Transverse colon (tissue), 4 donors: ENCODE data around the gene GNG7. TPM values are rescaled to one million over a fixed set of nuclear protein-coding genes. Genes with fewer than 3 reads are reported as not detected.
A peak's percentile ranks its signal among the peaks of the same experiment; 100 is the strongest.

Source experiments
- DNase-seq: peaks from one replicate; pipeline ENCODE4 v3.0.0-alpha.2; 2019
- H3K27ac ChIP-seq, 4 donors: fragments of 200-600 bp; sonication (generic); 2 replicates each; pipeline ENCODE4 v1.5.1; 2016 to 2018; ENCODE audit warnings: inconsistent platforms in 4 of 4
- H3K27me3 ChIP-seq: fragments of 200-600 bp; sonication (generic); 2 replicates; pipeline ENCODE4 v1.5.1; 2017; ENCODE audit warnings: inconsistent platforms
- H3K36me3 ChIP-seq, 4 donors: fragments of 200-600 bp; sonication (generic); 2 replicates each; pipeline ENCODE4 v1.5.1; 2017 to 2019; ENCODE audit warnings: inconsistent platforms in 4 of 4
- H3K4me1 ChIP-seq, 4 donors: fragments of 200-600 bp; sonication (generic); 2 replicates each; pipeline ENCODE4 v1.5.1; 2017 to 2020; ENCODE audit warnings: inconsistent platforms in 4 of 4
- H3K4me3 ChIP-seq, 4 donors: fragments of 200-600 bp; sonication (generic); 1 replicate in 1 of 4; 2 replicates in 3 of 4; pipeline versions ENCODE4 v1.5.1 to v1.6.1; 2017 to 2019; ENCODE audit warnings: inconsistent platforms in 4 of 4
- H3K9me3 ChIP-seq, 2 donors: fragments of 200-600 bp; sonication (generic); 2 replicates each; pipeline ENCODE4 v1.5.1; 2017 to 2019; ENCODE audit warnings: inconsistent platforms in 2 of 2
- CTCF ChIP-seq, 5 experiments: fragments of 200-600 bp in 3 of 5; fragments of 450-650 bp in 2 of 5; sonication (generic) in 3 of 5; IDR thresholded peaks; 1 replicate in 2 of 5; 2 replicates in 3 of 5; pipeline ENCODE4 v1.5.1; 2016 to 2017; ENCODE audit warnings: antibody characterized with exemption in 5 of 5, inconsistent platforms in 3 of 5, mild to moderate bottlenecking in 2 of 5, moderate library complexity in 1 of 5
- EP300 ChIP-seq: sonication (generic); formaldehyde crosslinking; IDR thresholded peaks from one replicate; pipeline ENCODE4 v1.6.1; 2017; ENCODE audit warnings: antibody characterized with exemption, low read depth
- POLR2A ChIP-seq: fragments of 450-650 bp; IDR thresholded peaks from one replicate; pipeline ENCODE4 v1.6.1; 2016; ENCODE audit warnings: antibody characterized with exemption, mild to moderate bottlenecking, moderate library complexity
- POLR2AphosphoS5 ChIP-seq, 3 donors: sonication (generic); formaldehyde crosslinking; IDR thresholded peaks; one replicate each; pipeline ENCODE4 v1.6.1; 2016; ENCODE audit warnings: antibody characterized with exemption in 3 of 3
- WGBS, 2 donors: methylation state at CpG; one replicate each; pipeline ENCODE4 v1.1.5; 2018; ENCODE audit warnings: low coverage in 1 of 2; 5-methylcytosine and 5-hydroxymethylcytosine counted together
- in situ Hi-C, 4 donors: fragments of 200-750 bp; cut with MboI; loops; one replicate each; pipeline versions ENCODE4 v1.15.0 to v1.15.1; 2017; ENCODE audit warnings: low sequenced_read_pairs in 3 of 4, low pct_ligation_motif_present in 1 of 4, low pct_unique_long_range_greater_than_20kb in 1 of 4
- intact Hi-C: fragments of 100-400 bp; cut with DNase I; formaldehyde crosslinking; loops from one replicate; pipeline ENCODE4 v1.15.1; 2023; ENCODE audit warnings: low total_unique reads
- total RNA-seq, 4 donors: library from RNA; depleted of rRNA; stranded (reverse); fragments of >200 nt; gene quantifications; one replicate each; pipeline ENCODE4 v1.1.0, GENCODE V29; 2016

The GNG7 gene
- total RNA-seq, 4 donors from 2014 or later, result 1.6 to 13.1 (median 4.0) TPM

- no peak overlapping the region for H3K27ac ChIP-seq
- H3K9me3 ChIP-seq, result no peaks in the 10 kb centered on the region
- 81% methylated on average over 23 of the region's 23 CpGs; no CpG with 5 or more reads in 1 of the 2 donors for WGBS, 2 donors
- H3K4me1 ChIP-seq, result no peaks in the 10 kb centered on the region
- TF ChIP-seq POLR2A, result no peak
- TF ChIP-seq POLR2AphosphoS5 (IDR thresholded peaks at IDR 0.05), result no peak
- TF ChIP-seq EP300, result no peak
- TF ChIP-seq CTCF (IDR thresholded peaks at IDR 0.05), result no peak
- in situ Hi-C loops, result no loop called here
- H3K27me3 ChIP-seq, result peaks cover 35% of the 10 kb centered on the region
- intact Hi-C loops, result no loop called here
- DNase-seq, result no peak
- no peaks in the 10 kb centered on the region for H3K36me3 ChIP-seq
- H3K4me3 ChIP-seq, result no peak overlapping the region
These were observed 26.4 kb upstream of the GNG7 start for GRCh38 chr19:2728783-2729387.

DNA sequence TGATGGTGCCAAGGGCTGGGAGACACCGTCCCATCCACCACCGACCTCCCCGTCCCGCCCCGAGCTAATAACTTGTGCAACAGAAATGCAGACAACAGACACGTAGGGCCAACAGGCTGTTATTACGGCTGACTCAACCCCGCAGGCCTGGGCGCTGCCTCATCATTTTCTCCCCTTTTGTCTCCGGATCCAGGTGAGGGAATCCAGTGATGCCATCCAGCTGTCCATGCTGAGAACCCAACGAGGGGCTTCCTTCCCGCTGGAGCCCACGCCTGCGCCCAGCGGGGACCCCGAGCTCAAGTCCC is 25.1 kb upstream of the GNG7 start:
- Histone ChIP-seq H3K4me1 (peaks cover 0 to 10% (median 5%) of the 10 kb centered on the region in 4 donors), H3K27ac (no peak overlapping the region), H3K36me3 (no peaks in the 10 kb centered on the region), H3K27me3 (peaks cover 47% of the 10 kb centered on the region), H3K4me3 (no peak overlapping the region), H3K9me3 (no peaks in the 10 kb centered on the region)
- intact Hi-C loops, result no loop called here
- WGBS, 2 donors, result 64% methylated on average over 16 of the region's 16 CpGs; no CpG with 5 or more reads in 1 of the 2 donors
- TF ChIP-seq POLR2AphosphoS5 (IDR thresholded peaks at IDR 0.05), result no peak
- no peak for TF ChIP-seq POLR2A
- no peak for TF ChIP-seq EP300
- no peak for TF ChIP-seq CTCF (IDR thresholded peaks at IDR 0.05)
- DNase-seq, result no peak
- in situ Hi-C loops, result no loop called here

- Histone ChIP-seq H3K9me3 (no peaks in the 10 kb centered on the region), H3K36me3 (no peaks in the 10 kb centered on the region), H3K27ac (no peak overlapping the region), H3K27me3 (peaks cover 52% of the 10 kb centered on the region), H3K4me3 (no peak overlapping the region), H3K4me1 (peaks cover 0 to 10% (median 5%) of the 10 kb centered on the region in 4 donors)
- DNase-seq, result peak; percentile 31
- intact Hi-C loops (no loop called here), in situ Hi-C loops (no loop called here)
- WGBS, 2 donors, result 12% methylated on average over 25 of the region's 26 CpGs; no CpG with 5 or more reads in 1 of the 2 donors
- TF ChIP-seq EP300, result no peak
- TF ChIP-seq POLR2AphosphoS5 (IDR thresholded peaks at IDR 0.05), result no peak
- no peak for TF ChIP-seq CTCF (IDR thresholded peaks at IDR 0.05)
- no peak for TF ChIP-seq POLR2A
These were observed 24.6 kb upstream of the GNG7 start for GRCh38 chr19:2726904-2727639.

DNA sequence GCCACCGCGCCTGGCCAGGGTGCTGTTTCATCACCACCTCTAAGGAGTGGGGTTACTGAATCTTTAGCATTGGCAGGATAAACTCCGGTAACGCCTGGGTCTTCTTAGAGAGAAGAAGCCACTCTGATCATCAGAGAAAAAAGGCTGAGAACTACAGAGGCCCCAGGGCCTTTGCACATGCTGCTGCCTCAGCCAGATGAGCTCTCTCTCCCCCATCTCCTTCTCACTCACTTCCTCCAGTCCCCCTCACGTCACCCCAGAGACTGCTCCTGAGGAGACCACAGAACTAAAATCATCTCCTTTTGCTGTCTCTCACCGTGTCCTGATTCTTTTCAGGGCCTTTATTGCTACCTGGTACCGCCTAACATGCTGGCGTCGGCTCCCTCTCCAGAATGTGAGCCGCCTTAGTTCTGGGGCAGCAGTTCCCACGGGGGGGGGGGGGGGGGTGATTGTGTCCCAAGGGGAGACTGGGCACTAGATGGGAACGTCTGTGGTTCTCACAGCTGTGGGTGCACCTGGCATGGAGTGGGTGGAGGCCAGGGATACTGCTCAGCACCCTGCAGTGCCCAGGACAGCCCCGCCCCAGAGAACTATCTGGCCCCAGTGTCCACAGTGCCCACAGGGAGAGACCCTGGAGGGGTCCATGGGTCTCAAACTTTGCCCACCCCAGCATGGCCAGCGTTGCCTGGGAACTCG is 23.8 kb upstream of the GNG7 start:
- intact Hi-C loops, result no loop called here
- Histone ChIP-seq H3K4me3 (no peak overlapping the region), H3K9me3 (no peaks in the 10 kb centered on the region), H3K27ac (no peak overlapping the region), H3K36me3 (no peaks in the 10 kb centered on the region), H3K27me3 (peaks cover 60% of the 10 kb centered on the region), H3K4me1 (peaks cover 0 to 16% (median 7%) of the 10 kb centered on the region in 4 donors)
- WGBS, 2 donors, result 76% methylated on average over 14 of the region's 15 CpGs; no CpG with 5 or more reads in 1 of the 2 donors
- in situ Hi-C loops, result no loop called here
- TF ChIP-seq CTCF (IDR thresholded peaks at IDR 0.05) (no peak), POLR2AphosphoS5 (IDR thresholded peaks at IDR 0.05) (no peak), POLR2A (no peak), EP300 (no peak)
- DNase-seq, result no peak
